Right ventricle myocardium superior (tissue), 1 donor: ENCODE measurements around the gene SUGP1. TPM values are rescaled to one million over a fixed set of nuclear protein-coding genes. Genes with fewer than 3 reads are reported as not detected.

Experiments used
- ATAC-seq: fragments of 200-7000 bp; cut with Tn5 transposase; one replicate; pipeline ENCODE4 v1.9.1; 2020; ENCODE audit warnings: mild to moderate bottlenecking; ENCODE audit not compliant: poor library complexity
- DNase-seq: peaks from one replicate; pipeline ENCODE4 v3.0.0-alpha.2; 2020
- intact Hi-C: fragments of 100-400 bp; cut with DNase I; formaldehyde crosslinking; loops from one replicate; pipeline ENCODE4 v1.11.2; 2022
- total RNA-seq: library from RNA; stranded (reverse); fragmentation: NEBNext Ultra II Directional; extraction: Animal tissue kit (Norgen Biotek cat#: 25700); gene quantifications from one replicate; pipeline ENCODE4 v1.2.1, GENCODE V29; 2021
- donor health status: DM: no; HTN: yes; CAD: no; lungs with severe emphysema.

SUGP1 gene
- total RNA-seq, 1 donor from 2014 or later: 37.2 TPM

DNA sequence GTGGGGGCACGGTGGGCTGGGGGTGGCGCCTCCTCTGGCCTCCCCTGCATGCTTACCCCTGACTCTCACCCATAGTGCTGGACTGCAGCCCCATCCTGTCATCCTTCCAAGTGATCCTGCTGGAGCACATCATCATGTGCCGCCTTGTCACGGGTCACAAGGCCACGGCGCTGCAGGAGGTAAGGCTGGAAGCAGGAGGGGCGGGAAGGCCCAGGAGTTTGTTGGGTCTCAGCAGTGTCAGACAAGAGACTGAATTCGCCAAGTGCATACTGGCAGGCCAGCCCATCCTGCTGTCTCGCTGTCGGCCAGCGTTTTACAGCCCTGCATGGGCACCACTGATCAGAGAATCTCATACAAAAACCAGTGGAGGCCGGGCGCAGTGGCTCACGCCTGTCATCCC is 23.5 kb upstream of the SUGP1 start:
- DNase-seq: no peak
- ATAC-seq: no peak
- intact Hi-C loops: no loop called here

DNA sequence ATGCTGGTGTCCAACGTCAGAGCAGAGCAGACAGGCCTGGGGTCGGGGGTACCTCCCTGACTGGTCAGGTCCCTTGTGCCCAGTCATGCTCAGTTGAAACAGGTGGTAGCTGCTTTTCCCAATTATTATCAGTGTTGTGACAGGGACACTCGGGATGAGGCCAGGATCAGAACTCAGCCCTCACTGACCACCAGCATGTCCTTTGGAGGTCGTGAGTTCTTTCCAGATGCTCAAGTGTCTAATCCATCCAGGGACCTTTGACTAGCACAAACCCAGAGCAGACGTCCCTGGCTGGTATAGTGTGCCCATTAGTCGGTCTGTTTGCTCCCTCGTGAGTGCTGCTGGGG is 22.7 kb upstream of the SUGP1 start:
- no peak for DNase-seq
- no peak for ATAC-seq
- intact Hi-C loops: no loop called here

DNA sequence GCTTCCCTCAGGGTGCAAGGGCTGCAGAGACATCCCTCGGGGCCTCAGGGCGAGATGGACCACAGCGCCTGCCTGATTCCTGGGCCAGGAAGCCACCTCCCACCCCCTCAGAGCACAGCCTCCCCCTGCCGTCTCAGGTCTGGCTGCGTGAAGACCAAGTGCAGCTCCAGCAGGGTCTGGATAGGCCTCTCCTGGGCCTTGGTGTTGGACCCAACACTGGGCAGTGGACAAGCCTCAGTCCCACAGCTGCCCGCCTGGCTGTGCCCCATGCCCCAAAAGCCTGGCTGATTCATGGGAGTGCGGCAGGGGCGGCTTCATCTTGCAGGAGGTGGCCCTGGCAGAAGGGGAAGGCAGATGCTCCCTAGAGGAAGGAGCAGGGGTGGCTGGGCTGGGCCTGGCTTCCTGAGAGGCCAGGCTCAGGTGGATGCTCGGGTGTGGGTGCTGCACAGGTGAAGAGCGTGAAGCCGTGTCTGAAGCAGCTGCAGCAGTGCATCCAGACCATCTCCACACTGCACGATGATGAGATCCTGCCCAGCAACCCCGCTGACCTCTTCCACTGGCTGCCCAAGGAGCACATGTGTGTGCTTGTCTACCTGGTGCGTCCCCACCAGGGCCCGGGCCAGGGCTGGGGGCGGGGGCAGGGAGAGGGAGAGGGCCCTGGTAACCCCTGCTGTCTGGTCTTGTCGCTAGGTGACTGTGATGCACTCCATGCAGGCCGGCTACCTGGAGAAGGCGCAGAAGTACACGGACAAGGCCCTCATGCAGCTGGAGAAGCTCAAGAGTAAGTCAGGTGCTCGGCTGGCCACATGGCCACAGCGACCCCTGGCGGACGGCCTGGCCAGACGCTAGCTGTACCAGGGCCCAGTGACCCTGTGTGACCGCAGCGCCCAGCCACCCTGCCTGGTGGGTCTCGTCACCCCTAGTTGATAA is 22.0 kb upstream of the SUGP1 start:
- intact Hi-C loops: no loop called here
- DNase-seq (peak; percentile 79), ATAC-seq (peak; percentile 81)

DNA sequence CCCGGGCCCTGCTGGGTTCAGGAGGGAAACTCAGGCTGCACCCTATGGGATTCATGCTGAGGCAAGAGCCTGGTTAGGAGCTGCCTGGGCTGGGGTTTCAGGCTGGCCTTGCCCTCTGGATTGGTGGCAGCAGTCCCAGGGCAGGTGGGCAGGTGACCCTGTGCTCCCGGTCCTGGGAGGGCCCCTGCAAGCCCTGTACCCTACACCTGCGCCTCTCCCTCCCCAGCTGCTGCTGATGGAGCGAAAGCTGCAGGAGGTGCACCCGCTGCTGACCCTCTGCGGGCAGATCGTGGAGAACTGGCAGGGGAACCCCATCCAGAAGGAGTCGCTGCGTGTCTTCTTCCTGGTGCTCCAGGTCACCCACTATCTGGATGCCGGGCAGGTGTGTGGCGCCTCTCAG is 20.7 kb upstream of the SUGP1 start:
- ATAC-seq: no peak
- no peak for DNase-seq
- intact Hi-C loops: no loop called here

DNA sequence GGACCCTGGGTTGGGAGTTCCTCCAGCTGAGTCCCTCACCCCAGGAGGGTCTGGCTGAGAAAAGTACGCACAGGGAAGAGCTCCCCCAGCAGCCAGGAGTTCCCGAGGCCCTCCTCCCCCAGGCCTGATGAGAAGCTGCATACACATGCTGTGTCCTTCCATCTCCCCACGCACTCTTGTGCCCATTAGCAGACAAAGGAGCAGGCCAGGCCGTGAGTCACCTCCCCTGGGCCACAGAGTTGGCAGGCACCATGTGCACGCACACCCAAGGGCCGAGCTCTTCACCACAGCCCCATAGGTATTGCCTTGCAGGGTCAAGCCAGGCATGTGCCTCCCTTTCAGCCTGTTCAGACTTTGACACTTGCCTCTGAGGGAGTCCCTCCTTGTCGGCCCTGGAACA is 17.8 kb upstream of the SUGP1 start:
- no peak for DNase-seq
- ATAC-seq: no peak
- intact Hi-C loops: no loop called here

DNA sequence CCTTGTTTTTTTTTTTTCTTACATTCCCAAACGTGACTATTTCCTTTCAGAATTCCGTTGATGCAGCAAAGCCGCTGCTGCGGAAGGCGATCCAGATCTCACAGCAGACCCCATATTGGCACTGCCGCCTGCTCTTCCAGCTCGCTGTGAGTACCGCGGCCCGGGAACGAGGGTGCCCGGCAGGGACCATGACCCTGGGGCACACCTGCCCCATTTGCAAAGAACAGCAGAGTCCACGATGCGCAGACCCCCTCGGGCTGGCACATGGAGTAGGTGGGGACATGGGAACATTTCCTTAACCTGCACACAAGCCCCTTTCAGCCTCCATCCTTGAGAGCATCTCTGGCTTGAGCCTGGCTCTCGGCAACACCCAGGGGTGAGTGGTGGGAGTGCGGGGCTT is 16.8 kb upstream of the SUGP1 start:
- intact Hi-C loops: no loop called here
- DNase-seq (no peak), ATAC-seq (no peak)

DNA sequence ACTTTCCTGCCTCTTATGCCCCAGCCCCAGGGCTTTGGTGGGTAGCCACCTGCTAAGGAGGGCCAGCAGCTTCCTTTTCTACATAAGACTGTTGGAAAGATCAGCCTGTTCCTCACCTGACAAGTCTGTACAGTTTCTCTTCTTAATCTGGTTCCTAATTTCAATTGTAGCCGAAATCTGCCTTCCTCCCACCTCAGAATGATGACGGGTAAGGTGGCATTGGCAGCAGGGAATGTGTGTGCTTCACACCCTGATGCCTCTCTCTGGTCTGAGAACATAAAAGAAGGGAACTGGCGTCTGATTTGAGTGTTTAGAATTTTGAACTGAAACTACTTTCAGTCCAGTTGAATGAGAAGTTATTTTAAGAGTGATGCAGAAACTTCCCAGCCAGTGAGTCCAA is 16.3 kb upstream of the SUGP1 start:
- ATAC-seq (no peak), DNase-seq (no peak)
- intact Hi-C loops: no loop called here

DNA sequence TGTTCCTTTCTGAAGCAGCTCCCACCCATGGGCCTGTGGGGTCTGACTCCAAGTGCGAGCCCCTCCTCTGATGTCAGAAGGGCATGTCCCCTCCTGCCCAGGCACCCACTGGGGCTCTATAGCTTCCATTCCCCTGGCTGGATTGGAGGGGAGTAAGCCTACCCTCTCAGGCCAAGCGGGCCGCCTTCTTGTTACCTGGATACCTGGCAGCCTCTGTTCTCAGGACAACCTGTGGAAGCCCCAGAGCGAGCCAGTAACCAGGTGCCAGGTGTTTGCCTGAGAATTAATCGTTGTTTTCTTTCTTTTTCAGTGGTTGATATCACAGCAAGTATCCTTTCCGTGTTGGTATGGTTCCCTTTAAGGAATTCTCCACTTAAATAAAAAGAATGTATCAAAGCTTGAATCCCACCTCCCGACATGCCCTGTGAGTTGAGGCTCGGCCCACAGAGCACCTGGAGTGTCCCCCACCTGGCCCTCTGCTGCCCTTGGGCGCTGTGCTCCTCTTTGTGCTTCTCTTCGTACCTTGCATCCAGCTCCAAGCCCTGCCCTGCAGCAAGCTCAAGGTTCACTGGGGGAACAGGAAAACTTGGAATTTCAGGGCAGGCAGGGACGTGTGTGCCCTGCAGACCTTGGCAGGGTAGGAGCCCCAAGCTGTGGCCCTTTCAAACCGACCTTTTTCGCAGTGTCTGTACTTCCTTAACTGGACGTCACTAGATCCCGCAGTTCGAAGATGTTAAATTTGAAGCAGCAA is 15.3 kb upstream of the SUGP1 start:
- intact Hi-C loops: no loop called here
- ATAC-seq: no peak
- DNase-seq: no peak

DNA sequence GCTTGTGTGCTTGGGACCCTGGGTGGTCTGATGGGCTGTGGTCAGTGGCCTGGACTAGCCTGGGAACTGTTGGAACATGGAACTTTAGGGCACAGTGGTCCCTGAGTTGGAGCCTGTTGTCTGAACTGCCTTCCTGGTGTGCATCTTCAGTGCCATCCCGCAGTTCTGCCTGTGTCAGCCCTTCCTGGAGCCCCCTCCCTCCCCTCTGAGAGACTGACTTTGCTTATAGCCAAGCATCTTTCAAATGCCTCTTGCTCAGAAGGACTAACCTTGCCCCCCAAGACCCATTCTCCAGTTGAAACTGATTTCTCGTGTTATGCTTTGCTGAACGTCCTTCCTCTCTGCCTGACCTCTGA is 14.7 kb upstream of the SUGP1 start:
- intact Hi-C loops: no loop called here
- DNase-seq: no peak
- no peak for ATAC-seq

DNA sequence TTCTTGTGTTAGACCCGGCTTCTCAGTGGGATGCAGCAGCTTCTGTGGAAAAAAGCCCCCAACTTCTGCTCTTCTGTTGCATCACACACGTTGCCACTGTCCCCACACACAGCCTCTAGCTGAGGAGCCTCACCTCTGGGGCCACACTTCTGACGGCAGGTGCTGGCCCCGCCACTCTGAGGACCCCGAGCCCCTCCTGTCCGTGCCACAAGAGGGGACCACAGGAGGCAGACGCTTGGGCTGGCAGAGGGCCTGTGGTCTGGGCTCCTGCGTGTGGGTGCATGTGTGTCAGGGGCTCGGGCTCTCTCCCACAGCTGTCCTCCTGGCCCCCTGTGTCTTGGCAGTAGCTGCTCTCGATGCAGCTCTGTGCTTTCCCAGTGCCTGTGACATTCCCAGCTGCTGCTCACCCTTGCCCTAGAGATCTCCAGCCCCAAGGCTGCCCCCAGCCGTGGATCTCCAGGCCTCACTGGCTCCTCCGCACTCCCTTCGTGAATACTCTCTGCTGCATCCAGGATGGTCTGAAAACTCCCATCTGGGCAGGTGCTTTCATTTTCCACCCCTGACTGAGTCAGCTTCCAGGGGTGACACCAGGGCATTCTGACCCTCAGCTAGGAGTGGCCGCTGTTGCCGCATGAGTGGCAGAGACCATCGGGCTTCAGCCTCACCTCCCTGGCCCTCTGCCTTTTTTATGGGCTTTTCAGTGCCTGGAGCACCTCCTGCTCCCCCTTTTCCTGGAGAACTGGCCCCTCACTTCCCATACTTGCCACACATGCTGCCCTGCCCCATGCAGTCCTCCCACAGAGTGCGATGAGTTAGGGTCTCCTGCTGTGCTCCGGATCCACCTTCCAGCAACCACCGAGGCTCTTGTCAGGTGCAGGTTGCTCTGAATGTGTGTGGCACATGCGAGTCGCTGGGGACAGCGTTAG is 14.0 kb upstream of the SUGP1 start:
- DNase-seq (no peak), ATAC-seq (peak; percentile 10)
- intact Hi-C loops: no loop called here

DNA sequence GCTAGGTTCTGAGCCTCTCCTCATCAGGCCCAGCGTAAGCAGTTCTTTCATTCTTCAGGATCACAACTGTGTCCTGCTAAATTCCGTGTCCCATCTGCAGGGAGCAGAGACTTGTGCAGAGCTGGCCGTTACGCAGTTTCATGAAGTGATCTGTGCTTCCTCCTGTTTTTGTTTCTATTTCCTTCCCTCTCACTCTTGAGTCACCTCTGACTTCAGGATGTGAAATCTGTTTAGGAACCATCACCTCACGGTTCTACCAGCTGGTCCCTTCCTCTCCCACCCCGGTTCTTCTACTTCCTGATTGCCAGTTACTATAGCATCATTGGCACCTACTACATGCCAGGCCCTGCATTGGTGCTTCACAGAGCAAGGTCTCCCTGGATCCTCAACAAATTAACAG is 8.8 kb upstream of the SUGP1 start:
- ATAC-seq (no peak), DNase-seq (no peak)
- intact Hi-C loops: no loop called here

DNA sequence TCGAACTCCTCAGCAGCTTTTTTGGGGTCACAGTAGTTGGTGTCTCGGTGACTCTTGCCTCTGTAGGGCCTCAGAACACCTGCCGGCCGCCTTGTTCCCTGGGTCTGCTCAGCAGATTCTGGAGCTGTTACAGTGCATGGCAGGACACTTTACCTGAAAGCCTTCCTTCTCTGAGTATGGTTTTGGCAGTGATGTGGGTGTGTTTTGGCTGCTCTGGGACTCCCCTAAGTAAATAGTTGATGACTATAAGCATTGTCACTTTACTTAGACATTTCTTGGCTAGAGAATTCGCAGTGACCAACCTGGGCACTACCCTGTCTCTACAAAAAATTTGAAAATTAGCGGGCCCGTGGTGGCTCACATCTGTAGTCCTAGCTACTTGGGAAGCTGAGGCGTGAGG is 7.4 kb upstream of the SUGP1 start:
- no peak for DNase-seq
- intact Hi-C loops: no loop called here
- no peak for ATAC-seq

DNA sequence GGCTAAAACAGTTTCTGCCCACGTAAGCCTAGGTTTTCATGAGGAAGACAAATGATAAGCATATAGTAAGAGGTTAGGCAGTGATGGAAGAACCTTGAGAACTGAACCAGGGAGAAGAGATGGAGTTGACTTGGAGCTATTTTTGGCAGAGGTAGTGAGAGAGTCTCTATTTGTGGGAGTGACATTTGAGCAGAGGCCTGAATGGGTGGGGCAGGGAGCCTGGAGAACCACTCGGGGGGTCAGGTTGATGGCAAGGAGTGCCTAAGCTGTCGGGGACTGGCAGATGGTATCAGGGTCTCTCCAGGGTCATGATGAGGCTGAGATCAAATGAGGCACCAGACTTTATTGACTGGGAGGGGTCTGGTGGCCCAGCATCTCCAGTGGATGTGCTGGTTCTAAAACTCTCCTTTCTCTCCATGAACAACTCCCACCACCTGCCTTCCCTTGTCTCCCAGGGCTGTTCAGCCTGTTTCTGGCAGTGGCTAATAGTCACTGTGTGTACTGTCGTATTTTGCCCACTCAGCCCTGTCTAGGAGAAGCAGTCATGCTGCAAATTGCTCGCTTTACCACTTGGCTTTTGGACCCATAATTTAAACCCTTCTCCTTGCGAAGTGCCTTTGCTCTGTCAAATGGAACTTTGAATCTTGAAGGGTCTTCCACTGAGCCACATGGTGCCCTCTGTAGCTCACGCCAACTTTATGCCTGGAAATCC is 3.9 kb upstream of the SUGP1 start:
- DNase-seq (no peak), ATAC-seq (no peak)
- intact Hi-C loops: no loop called here

DNA sequence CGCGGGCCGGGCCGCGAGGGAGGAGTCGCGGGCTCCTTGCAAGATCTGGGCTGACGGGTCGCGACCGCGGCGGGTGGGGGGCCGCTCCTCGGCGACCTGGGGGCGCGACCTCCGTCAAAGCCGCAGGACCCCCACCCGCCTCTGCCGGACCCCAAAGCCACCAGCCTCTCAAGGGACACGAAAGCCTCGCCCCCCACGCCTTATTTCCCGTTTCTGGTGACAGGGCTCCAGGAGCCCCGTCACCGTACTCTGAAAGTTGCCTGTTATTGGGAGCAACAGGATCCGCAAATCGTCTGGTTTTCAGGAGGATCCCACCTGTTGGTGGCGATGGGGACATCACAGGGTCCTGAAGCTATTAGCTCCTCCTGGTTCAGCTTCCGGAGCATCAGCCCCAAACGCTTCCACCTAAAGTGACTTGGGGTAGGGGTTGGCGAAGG is 850 bp upstream of the SUGP1 start:
- intact Hi-C loops: no loop called here
- ATAC-seq (no peak), DNase-seq (no peak)

DNA sequence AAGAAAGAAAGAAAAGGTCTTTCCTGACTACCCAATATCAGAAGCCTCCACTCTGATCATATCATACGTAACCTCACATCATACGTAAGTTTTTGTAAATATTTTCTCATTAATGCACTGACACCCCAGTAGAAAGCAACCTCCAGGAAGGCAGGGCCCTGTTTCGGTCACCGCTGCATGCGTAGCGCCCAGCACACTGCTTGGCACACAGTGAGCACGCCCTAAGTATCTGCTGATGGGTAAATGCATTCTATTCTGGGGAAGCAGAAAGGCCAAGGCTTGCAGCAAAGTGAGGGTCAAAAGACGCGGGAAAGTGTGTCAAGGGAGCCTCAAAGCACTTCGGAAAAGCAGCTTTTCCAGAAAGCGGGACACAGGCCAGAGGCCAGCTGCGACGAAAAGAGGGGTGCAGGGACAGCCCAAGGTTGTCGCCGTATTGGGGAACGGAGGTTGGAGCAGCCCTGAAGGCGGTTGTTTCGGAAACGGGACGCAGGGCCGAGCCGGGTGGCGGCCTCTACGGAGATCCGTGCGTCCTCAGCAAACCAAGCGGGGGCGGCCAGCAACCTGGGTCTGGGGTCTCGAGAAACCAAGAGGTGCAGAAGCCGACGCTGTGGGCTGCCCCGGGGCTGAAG is 463 bp downstream of the SUGP1 start:
- ATAC-seq: no peak
- intact Hi-C loops: no loop called here
- DNase-seq: no peak

DNA sequence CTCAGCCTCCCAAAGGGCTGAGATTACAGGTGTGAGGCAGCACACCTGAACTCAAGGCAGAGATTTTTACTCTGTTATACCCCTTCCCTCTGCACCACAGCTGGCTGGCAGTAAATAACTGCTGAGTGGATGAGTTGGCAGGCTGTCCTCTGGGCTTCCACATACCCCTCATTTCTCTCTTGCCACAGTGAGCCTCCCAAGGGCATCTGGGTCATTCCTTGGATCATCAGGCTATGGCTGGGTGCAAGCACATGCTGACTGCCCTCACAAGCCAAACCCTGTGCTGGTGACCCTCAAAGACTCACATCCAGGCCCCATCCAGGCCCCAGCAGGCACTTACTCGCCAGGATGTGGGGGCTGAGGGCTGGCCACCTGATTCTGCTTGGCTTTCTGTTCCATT is 4.2 kb downstream of the SUGP1 start:
- intact Hi-C loops: no loop called here
- no peak for ATAC-seq
- no peak for DNase-seq

DNA sequence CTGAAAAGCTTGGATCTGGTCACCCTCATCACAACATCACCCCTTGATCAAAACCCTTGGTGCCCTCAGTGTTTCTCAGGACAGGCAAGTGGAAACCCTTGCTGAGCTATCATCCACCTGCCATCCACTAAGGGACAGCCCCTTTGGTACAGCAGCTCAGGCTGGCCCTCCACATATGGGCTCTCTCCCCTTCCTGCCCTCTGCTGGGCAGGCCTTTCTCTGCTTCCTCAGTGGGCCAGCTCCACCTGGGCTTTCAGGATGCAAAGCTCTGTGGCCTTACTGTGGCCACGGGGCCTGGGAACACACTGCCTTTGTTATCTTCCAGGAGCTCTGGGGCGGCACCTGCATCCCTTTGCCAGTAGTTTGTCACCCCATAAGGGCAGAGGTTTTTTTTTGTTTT is 4.9 kb downstream of the SUGP1 start:
- DNase-seq (no peak), ATAC-seq (no peak)
- intact Hi-C loops: no loop called here

DNA sequence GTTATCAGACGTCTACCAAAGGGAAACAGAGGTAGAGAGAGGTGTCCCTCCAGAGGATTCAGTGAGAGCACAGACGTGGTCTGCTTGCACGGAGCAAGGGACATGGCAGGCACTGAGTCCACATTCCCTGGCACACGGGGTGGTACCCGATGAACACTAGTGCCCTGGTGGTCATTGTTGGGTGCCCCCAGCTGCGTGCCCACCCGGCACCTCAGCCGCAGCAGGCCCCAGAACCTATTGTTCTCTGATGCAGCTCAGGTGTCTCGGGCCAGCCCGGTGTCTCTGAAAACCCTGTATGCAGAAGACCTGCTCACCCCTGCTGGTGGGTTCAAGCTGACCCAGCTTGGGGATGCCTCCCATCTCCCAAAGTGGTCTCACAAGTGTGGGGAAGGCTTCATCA is 11.9 kb downstream of the SUGP1 start:
- ATAC-seq: no peak

More for the DNA sequence above, 11.9 kb downstream of the SUGP1 start:
- no peak for DNase-seq
- intact Hi-C loops: no loop called here
